SK-N-SH (cell line): ENCODE results near the gene NLGN1. TPM values are rescaled to one million over a fixed set of nuclear protein-coding genes. Genes with fewer than 3 reads are reported as not detected.

Source experiments
- CTCF ChIA-PET: fragments of 300-600, 350-600 bp; formaldehyde crosslinking; extraction: SDS; loops from one replicate; lab custom pipeline; 2021; lab: Yijun Ruan, JAX
- POLR2A ChIA-PET: fragments of 350-600 bp; sonication (Branson Sonifier 250); formaldehyde crosslinking; extraction: SDS; loops from one replicate; lab custom pipeline; 2020; ENCODE audit warnings: antibody characterized with exemption, inconsistent platforms; lab: Yijun Ruan, JAX
- DNase-seq: peaks from one replicate; pipeline ENCODE4 v3.0.0; 2012
- H2AFZ ChIP-seq: fragments of 200-600 bp; sonication (generic); 2 replicates; pipeline ENCODE4 v1.8.1; 2016; ENCODE audit warnings: antibody characterized with exemption, mild to moderate bottlenecking, low read depth
- H3F3A ChIP-seq: fragments of 200-600 bp; sonication (generic); replicated peaks from 2 replicates; pipeline ENCODE3; 2016; ENCODE audit warnings: antibody characterized with exemption, mild to moderate bottlenecking; ENCODE audit not compliant: insufficient read depth
- H3K27ac ChIP-seq, 2 experiments: fragments of 200-500 bp in 1 of 2; fragments of 200-600 bp in 1 of 2; sonication (Bioruptor generic) in 1 of 2; sonication (generic), shearing (Covaris generic) in 1 of 2; 2 replicates each; pipeline versions ENCODE4 v1.5.1 to v1.6.1; 2014 to 2016; ENCODE audit warnings: low read depth in 2 of 2, inconsistent platforms in 1 of 2, low read length in 1 of 2, mild to moderate bottlenecking in 1 of 2, mixed read lengths in 1 of 2
- H3K27me3 ChIP-seq: fragments of 200-600 bp; sonication (generic), shearing (Covaris generic); 2 replicates; pipeline ENCODE4 v1.6.1; 2016; ENCODE audit warnings: mixed run types; ENCODE audit not compliant: insufficient read depth
- H3K36me3 ChIP-seq, 2 experiments: fragments of 200-500 bp in 1 of 2; fragments of 200-600 bp in 1 of 2; sonication (Bioruptor generic) in 1 of 2; sonication (generic) in 1 of 2; replicated peaks in 1 of 2; 2 replicates each; pipeline versions ENCODE3 to v1.5.1; 2014 to 2016; ENCODE audit warnings: low read length in 1 of 2, mild to moderate bottlenecking in 1 of 2; ENCODE audit not compliant: insufficient read depth in 2 of 2, control insufficient read depth in 1 of 2
- H3K4me1 ChIP-seq, 2 experiments: fragments of 200-500 bp in 1 of 2; fragments of 200-600 bp in 1 of 2; sonication (Bioruptor generic) in 1 of 2; sonication (generic), shearing (Covaris generic) in 1 of 2; 2 replicates each; pipeline versions ENCODE4 v1.5.1 to v1.6.1; 2014 to 2016; ENCODE audit warnings: low read depth in 1 of 2, low read length in 1 of 2, mixed run types in 1 of 2; ENCODE audit not compliant: insufficient read depth in 2 of 2, control insufficient read depth in 1 of 2
- H3K4me2 ChIP-seq: fragments of 200-600 bp; sonication (generic), shearing (Covaris generic); 2 replicates; pipeline ENCODE4 v1.6.1; 2017; ENCODE audit warnings: mixed run types
- H3K4me3 ChIP-seq, 2 experiments: fragments of 200-500 bp in 1 of 2; fragments of 200-600 bp in 1 of 2; sonication (Bioruptor generic) in 1 of 2; sonication (generic), shearing (Covaris generic) in 1 of 2; 2 replicates each; pipeline versions ENCODE4 v1.5.1 to v1.8.1; 2014 to 2016; ENCODE audit warnings: low read depth in 2 of 2, inconsistent platforms in 1 of 2, low read length in 1 of 2, mild to moderate bottlenecking in 1 of 2, mixed read lengths in 1 of 2, moderate library complexity in 1 of 2
- H3K79me2 ChIP-seq: fragments of 200-600 bp; sonication (generic); 2 replicates; pipeline ENCODE4 v1.8.1; 2017; ENCODE audit warnings: mild to moderate bottlenecking; ENCODE audit not compliant: insufficient read depth
- H3K9ac ChIP-seq: fragments of 200-600 bp; sonication (generic); 2 replicates; pipeline ENCODE4 v1.6.1; 2017; ENCODE audit warnings: mixed run types
- H3K9me2 ChIP-seq: fragments of 200-600 bp; sonication (generic); 2 replicates; pipeline ENCODE4 v1.6.1; 2017; ENCODE audit warnings: mixed run types
- H3K9me3 ChIP-seq: fragments of 200-600 bp; sonication (generic); 2 replicates; pipeline ENCODE4 v1.6.1; 2017; ENCODE audit warnings: mixed run types, mild to moderate bottlenecking, moderate library complexity
- H4K20me1 ChIP-seq: fragments of 200-600 bp; sonication (generic); 2 replicates; pipeline ENCODE4 v1.6.1; 2017; ENCODE audit warnings: mild to moderate bottlenecking, mixed run types; ENCODE audit not compliant: insufficient read depth
- ELF1 ChIP-seq: IDR thresholded peaks from 2 replicates; pipeline ENCODE4 v1.4.0; 2012
- EP300 ChIP-seq, 2 experiments: IDR thresholded peaks; 2 replicates each; pipeline versions ENCODE4 v1.4.0 to v1.6.1; 2012; ENCODE audit warnings: borderline replicate concordance in 1 of 2, low read depth in 1 of 2, low read length in 1 of 2
- FOSL2 ChIP-seq: IDR thresholded peaks from 2 replicates; pipeline ENCODE4 v1.4.0; 2012; ENCODE audit warnings: low read depth, mild to moderate bottlenecking, moderate library complexity, borderline replicate concordance
- FOXJ3 ChIP-seq: sonication (generic); formaldehyde crosslinking; IDR thresholded peaks from 2 replicates; pipeline ENCODE4 v1.5.1; 2020; ENCODE audit warnings: mild to moderate bottlenecking, missing genetic modification reagents
- MXI1 ChIP-seq: IDR thresholded peaks from 2 replicates; pipeline ENCODE4 v1.6.1; 2012; ENCODE audit warnings: mild to moderate bottlenecking, low read depth, low read length, improper control_type of control experiment
- POLR2AphosphoS5 ChIP-seq: IDR thresholded peaks from 2 replicates; pipeline ENCODE4 v1.6.1; 2012; ENCODE audit warnings: low read depth, low read length
- RAD21 ChIP-seq: IDR thresholded peaks from 2 replicates; pipeline ENCODE4 v1.6.1; 2012; ENCODE audit warnings: mild to moderate bottlenecking, low read length
- RCOR1 ChIP-seq: fragments of 150-350 bp; IDR thresholded peaks from 2 replicates; pipeline ENCODE4 v1.6.1; 2017; ENCODE audit warnings: antibody characterized with exemption, low read length
- RFX5 ChIP-seq: IDR thresholded peaks from 2 replicates; pipeline ENCODE4 v1.6.1; 2012; ENCODE audit warnings: mild to moderate bottlenecking, improper control_type of control experiment, low read length
- TEAD4 ChIP-seq: IDR thresholded peaks from 2 replicates; pipeline ENCODE4 v1.4.0; 2012; ENCODE audit warnings: mild to moderate bottlenecking, borderline replicate concordance; ENCODE audit not compliant: insufficient read depth
- YY1 ChIP-seq: IDR thresholded peaks from 2 replicates; pipeline ENCODE4 v1.4.0; 2012; ENCODE audit warnings: low read depth, mild to moderate bottlenecking
- WGBS: methylation state at CpG from one replicate; pipeline ENCODE4 v1.1.6; 2017; ENCODE audit warnings: low lambda C conversion rate; 5-methylcytosine and 5-hydroxymethylcytosine counted together
- polyA plus RNA-seq, 3 experiments: library from polyadenylated mRNA; depleted of rRNA; stranded (reverse); fragments of >200 nt; gene quantifications; 2 replicates each; pipeline ENCODE4 v1.2.3, GENCODE V29; 2012
- TF ChIP-seq, protein P1 (sequence below): IDR thresholded peaks from 2 replicates; pipeline ENCODE4 v1.4.0; 2012; ENCODE audit warnings: low read depth, borderline replicate concordance
- TF ChIP-seq, protein P2 (sequence below): IDR thresholded peaks from 2 replicates; pipeline ENCODE4 v1.4.0; 2012; ENCODE audit warnings: low read depth, borderline replicate concordance
- TF ChIP-seq, protein P3 (sequence below): fragments of 150-350 bp; IDR thresholded peaks from 2 replicates; pipeline ENCODE4 v1.6.1; 2017; ENCODE audit warnings: antibody characterized with exemption, low read length, low read depth, borderline replicate concordance
- TF ChIP-seq, protein P4 (sequence below): IDR thresholded peaks from 2 replicates; pipeline ENCODE4; 2012
- TF ChIP-seq, protein P5 (sequence below): IDR thresholded peaks from 2 replicates; pipeline ENCODE4 v1.4.0; 2012; ENCODE audit warnings: low read depth

NLGN1 gene
- polyA plus RNA-seq, 1 of the 3 experiments (the other 2 are of a cell fraction), result 1.5 TPM

DNA sequence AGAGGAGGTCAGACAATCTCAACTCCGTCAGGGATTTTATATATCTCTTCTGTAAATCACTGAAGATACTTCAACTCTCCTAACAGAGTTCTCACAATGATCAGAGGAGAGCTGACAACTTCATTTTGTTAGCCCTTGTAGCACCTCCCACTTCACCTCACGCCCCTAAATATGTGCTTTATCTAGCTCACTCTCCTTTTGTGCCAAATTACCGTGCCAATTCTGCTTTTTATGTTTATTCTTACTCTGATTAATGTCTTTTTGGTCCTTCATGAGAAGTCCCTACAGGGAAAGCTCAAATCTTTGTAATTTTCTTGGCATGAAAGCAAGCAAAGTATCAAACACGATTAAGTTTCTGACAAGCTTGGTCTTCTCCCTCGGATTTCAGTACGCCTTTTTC is 825.5 kb downstream of the NLGN1 start (continued):
- no peak for TF ChIP-seq MXI1
- TF ChIP-seq, all 33 proteins: peak for 0

DNA sequence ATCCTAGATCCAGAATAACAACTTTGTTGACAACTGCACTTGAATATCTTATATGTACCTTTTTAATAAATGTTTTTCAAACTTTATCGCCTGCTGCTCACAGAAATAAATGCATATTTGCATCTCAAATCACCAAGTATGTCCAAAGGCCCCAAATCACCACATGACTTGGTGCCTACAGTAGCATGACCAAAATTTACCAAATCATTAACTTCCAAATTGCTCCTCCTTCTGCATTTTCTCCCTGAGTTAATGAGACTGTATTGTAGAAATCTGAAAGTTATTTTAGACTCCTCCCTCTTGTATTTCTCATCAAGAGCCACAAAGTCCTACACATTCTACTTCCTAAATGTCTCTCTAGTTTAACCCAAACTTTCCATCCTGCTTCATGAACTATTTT is 826.1 kb downstream of the NLGN1 start:
- Histone ChIP-seq H3K9me2 (no peaks in the 10 kb centered on the region), H3K9ac (no peak overlapping the region), H3K9me3 (no peaks in the 10 kb centered on the region), H3K4me3 (no peak overlapping the region), H3K79me2 (no peaks in the 10 kb centered on the region), H3K27me3 (no peaks in the 10 kb centered on the region), H3K36me3 (no peaks in the 10 kb centered on the region), H3F3A (no peaks in the 10 kb centered on the region), H3K4me2 (no peak overlapping the region), H2AFZ (no peak overlapping the region), H3K27ac (no peak overlapping the region), H4K20me1 (no peaks in the 10 kb centered on the region), H3K4me1 (peaks cover under 1 to 3% of the 10 kb centered on the region in 2 experiments; a peak in 2 of 4 replicates)
- TF ChIP-seq POLR2AphosphoS5 (no peak), EP300 (IDR thresholded peaks at IDR 0.05; ENCODE audit: borderline replicate concordance in 1 of 2, low read depth in 1 of 2, low read length in 1 of 2) (no peak), RFX5 (no peak), RCOR1 (no peak), FOSL2 (no peak)
- TF ChIP-seq, protein P1, sequence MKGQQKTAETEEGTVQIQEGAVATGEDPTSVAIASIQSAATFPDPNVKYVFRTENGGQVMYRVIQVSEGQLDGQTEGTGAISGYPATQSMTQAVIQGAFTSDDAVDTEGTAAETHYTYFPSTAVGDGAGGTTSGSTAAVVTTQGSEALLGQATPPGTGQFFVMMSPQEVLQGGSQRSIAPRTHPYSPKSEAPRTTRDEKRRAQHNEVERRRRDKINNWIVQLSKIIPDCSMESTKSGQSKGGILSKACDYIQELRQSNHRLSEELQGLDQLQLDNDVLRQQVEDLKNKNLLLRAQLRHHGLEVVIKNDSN, result no peak
- TF ChIP-seq, protein P2, sequence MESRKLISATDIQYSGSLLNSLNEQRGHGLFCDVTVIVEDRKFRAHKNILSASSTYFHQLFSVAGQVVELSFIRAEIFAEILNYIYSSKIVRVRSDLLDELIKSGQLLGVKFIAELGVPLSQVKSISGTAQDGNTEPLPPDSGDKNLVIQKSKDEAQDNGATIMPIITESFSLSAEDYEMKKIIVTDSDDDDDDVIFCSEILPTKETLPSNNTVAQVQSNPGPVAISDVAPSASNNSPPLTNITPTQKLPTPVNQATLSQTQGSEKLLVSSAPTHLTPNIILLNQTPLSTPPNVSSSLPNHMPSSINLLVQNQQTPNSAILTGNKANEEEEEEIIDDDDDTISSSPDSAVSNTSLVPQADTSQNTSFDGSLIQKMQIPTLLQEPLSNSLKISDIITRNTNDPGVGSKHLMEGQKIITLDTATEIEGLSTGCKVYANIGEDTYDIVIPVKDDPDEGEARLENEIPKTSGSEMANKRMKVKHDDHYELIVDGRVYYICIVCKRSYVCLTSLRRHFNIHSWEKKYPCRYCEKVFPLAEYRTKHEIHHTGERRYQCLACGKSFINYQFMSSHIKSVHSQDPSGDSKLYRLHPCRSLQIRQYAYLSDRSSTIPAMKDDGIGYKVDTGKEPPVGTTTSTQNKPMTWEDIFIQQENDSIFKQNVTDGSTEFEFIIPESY, result no peak
- POLR2A ChIA-PET, result no interaction called here
- 74% methylated on average over 1 of the region's 1 CpG for WGBS
- DNase-seq, result no peak
- CTCF ChIA-PET, result no interaction called here

DNA sequence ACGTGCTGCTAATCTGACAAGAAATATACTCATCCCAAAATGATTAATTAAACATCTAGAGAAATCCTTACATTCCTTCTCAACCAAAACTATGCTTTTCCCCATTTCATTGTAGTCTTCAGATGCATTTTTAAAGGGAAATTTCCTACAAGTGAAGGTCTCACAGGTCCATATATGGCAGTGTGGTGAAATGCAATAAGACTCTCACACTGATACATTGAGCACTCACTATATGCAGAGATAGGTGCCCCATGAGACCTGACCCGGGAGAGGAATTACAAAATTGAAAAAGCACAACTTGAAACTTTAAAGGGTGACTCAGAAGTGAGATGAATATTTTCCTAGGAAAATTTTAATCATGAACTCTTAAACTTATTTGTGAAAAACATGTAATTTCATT is 832.4 kb downstream of the NLGN1 start:
- ChIA-PET CTCF (no interaction called here), POLR2A (no interaction called here)
- no peak for DNase-seq
- Histone ChIP-seq H3K4me2 (no peak overlapping the region), H3K9ac (no peak overlapping the region), H3K27me3 (no peaks in the 10 kb centered on the region), H3F3A (no peaks in the 10 kb centered on the region), H3K4me3 (no peak overlapping the region), H3K4me1 (no peaks in the 10 kb centered on the region), H3K9me3 (no peaks in the 10 kb centered on the region), H3K79me2 (no peaks in the 10 kb centered on the region), H3K9me2 (no peaks in the 10 kb centered on the region), H2AFZ (no peak overlapping the region), H3K36me3 (no peaks in the 10 kb centered on the region), H4K20me1 (no peaks in the 10 kb centered on the region), H3K27ac (no peak overlapping the region)
- WGBS, result 70% methylated on average over 2 of the region's 2 CpGs
- TF ChIP-seq RCOR1 (no peak), FOXJ3 (CRISPR knock-in tag) (no peak), RAD21 (no peak), POLR2AphosphoS5 (no peak), MXI1 (no peak), YY1 (no peak), RFX5 (no peak), TEAD4 (no peak), ELF1 (no peak)
- TF ChIP-seq, protein P1, result no peak
- TF ChIP-seq, protein P3, sequence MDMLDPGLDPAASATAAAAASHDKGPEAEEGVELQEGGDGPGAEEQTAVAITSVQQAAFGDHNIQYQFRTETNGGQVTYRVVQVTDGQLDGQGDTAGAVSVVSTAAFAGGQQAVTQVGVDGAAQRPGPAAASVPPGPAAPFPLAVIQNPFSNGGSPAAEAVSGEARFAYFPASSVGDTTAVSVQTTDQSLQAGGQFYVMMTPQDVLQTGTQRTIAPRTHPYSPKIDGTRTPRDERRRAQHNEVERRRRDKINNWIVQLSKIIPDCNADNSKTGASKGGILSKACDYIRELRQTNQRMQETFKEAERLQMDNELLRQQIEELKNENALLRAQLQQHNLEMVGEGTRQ, result no peak
- TF ChIP-seq, protein P4, sequence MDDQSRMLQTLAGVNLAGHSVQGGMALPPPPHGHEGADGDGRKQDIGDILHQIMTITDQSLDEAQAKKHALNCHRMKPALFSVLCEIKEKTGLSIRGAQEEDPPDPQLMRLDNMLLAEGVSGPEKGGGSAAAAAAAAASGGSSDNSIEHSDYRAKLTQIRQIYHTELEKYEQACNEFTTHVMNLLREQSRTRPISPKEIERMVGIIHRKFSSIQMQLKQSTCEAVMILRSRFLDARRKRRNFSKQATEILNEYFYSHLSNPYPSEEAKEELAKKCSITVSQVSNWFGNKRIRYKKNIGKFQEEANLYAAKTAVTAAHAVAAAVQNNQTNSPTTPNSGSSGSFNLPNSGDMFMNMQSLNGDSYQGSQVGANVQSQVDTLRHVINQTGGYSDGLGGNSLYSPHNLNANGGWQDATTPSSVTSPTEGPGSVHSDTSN, result no peak
- TF ChIP-seq, protein P5, sequence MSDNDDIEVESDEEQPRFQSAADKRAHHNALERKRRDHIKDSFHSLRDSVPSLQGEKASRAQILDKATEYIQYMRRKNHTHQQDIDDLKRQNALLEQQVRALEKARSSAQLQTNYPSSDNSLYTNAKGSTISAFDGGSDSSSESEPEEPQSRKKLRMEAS, result no peak
